Sigmoid colon (tissue), 3 donors: ENCODE results near the gene PABPC4L.

Experiments used
- POLR2A ChIP-seq, 2 donors: fragments of 450-650 bp; IDR thresholded peaks; one replicate each; pipeline ENCODE4 v1.6.1; 2016; ENCODE audit warnings: antibody characterized with exemption in 2 of 2, mild to moderate bottlenecking in 2 of 2, moderate library complexity in 2 of 2
- TF ChIP-seq, protein P1 (sequence below), 4 experiments: fragments of 450-650 bp in 3 of 4; fragments of 200-600 bp in 1 of 4; IDR thresholded peaks; one replicate each; pipeline ENCODE4 v1.5.1; 2016 to 2019; ENCODE audit warnings: antibody characterized with exemption in 4 of 4, mild to moderate bottlenecking in 3 of 4, moderate library complexity in 2 of 4

DNA sequence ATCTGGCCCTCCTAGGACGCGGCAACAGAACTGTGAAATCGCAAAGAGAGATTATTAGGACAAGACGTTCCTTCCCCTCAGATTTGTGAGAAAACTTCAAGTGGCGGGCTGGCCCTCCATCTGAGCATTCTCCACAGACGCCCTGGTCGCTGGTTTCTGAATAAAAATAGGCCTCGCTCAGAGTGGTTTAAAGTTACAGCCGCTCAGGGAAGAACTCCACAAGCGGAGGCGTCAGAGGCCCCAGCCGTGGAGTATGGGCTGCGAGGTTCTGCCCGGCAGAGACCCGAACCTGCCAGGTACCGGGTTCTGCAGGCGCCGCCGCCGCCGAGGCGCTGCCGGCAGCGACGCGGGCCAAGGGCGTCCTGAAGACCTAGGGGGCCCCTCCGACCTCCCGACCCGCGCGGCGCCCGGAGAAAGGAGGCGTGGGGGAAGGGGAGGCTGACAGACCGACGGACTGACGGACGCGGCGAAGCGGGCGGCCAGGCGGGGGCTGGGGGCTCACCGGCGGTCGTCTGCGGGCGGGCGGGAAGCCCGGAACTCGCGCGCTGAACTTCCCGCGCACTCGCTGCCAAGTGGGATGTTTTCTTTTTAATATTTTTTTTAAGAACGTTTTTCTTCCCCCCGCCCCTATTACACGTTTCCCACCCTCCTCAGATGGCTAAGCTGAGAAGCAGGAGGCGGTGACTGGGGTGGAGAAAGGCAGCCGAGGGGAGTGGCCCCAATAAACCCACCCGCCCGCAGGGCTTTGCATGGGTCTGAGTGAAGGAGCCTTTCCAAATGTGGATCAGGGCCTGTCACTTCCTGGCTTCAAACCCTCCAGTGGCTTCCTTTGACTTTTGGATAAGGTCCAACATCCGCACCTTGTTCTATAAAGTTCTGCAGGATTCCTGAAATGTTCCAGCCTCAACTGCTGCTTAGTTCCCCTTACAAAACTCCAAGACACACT is at the start of gene PABPC4L:
- TF ChIP-seq POLR2A (IDR thresholded peaks at IDR 0.05): no peak
- TF ChIP-seq, protein P1, sequence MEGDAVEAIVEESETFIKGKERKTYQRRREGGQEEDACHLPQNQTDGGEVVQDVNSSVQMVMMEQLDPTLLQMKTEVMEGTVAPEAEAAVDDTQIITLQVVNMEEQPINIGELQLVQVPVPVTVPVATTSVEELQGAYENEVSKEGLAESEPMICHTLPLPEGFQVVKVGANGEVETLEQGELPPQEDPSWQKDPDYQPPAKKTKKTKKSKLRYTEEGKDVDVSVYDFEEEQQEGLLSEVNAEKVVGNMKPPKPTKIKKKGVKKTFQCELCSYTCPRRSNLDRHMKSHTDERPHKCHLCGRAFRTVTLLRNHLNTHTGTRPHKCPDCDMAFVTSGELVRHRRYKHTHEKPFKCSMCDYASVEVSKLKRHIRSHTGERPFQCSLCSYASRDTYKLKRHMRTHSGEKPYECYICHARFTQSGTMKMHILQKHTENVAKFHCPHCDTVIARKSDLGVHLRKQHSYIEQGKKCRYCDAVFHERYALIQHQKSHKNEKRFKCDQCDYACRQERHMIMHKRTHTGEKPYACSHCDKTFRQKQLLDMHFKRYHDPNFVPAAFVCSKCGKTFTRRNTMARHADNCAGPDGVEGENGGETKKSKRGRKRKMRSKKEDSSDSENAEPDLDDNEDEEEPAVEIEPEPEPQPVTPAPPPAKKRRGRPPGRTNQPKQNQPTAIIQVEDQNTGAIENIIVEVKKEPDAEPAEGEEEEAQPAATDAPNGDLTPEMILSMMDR (IDR thresholded peaks at IDR 0.05): no peak
